ENCODE data around the gene EBP.

EBP gene

GRCh38 chrX:48492293-48492910, 29.2 kb upstream of the EBP start:
- no peaks in the 10 kb centered on the region for H3K4me1 ChIP-seq (ENCODE audit: control insufficient read depth, insufficient read depth, low read length)
- no peak overlapping the region for H3K9ac ChIP-seq (ENCODE audit: low read length in 2 of 2)
- H3K27me3 ChIP-seq (ENCODE audit: control insufficient read depth in 1 of 2, insufficient read depth in 2 of 2, low read length in 2 of 2), result peaks cover 0 to 17% of the 10 kb centered on the region in 2 donors
- H3K4me3 ChIP-seq (ENCODE audit: low read length in 2 of 2), result no peak overlapping the region
- no peak overlapping the region for H3K27ac ChIP-seq (ENCODE audit: low read length)
- H3K9me3 ChIP-seq (ENCODE audit: control insufficient read depth in 2 of 2, low read length in 2 of 2), result no peaks in the 10 kb centered on the region
- H3K36me3 ChIP-seq (ENCODE audit: control insufficient read depth in 2 of 2, insufficient read depth in 2 of 2, low read length in 2 of 2), result no peaks in the 10 kb centered on the region

- no peaks in the 10 kb centered on the region for H3K4me1 ChIP-seq (ENCODE audit: control insufficient read depth, insufficient read depth, low read length)
- H3K36me3 ChIP-seq (ENCODE audit: control insufficient read depth in 2 of 2, insufficient read depth in 2 of 2, low read length in 2 of 2), result no peaks in the 10 kb centered on the region
- H3K4me3 ChIP-seq (ENCODE audit: low read length in 2 of 2), result no peak overlapping the region
- peaks cover 0 to 19% of the 10 kb centered on the region in 2 donors for H3K27me3 ChIP-seq (ENCODE audit: control insufficient read depth in 1 of 2, insufficient read depth in 2 of 2, low read length in 2 of 2)
- no peak overlapping the region for H3K27ac ChIP-seq (ENCODE audit: low read length)
- H3K9ac ChIP-seq (ENCODE audit: low read length in 2 of 2), result no peak overlapping the region
- H3K9me3 ChIP-seq (ENCODE audit: control insufficient read depth in 2 of 2, low read length in 2 of 2), result no peaks in the 10 kb centered on the region
Observed at GRCh38 chrX:48493890-48494364, 27.7 kb upstream of the EBP start.

- Histone ChIP-seq H3K36me3 (ENCODE audit: control insufficient read depth in 2 of 2, insufficient read depth in 2 of 2, low read length in 2 of 2) (no peaks in the 10 kb centered on the region), H3K27ac (ENCODE audit: low read length) (no peak overlapping the region), H3K27me3 (ENCODE audit: control insufficient read depth in 1 of 2, insufficient read depth in 2 of 2, low read length in 2 of 2) (peaks cover 0 to 20% of the 10 kb centered on the region in 2 donors), H3K4me3 (ENCODE audit: low read length in 2 of 2) (no peak overlapping the region), H3K4me1 (ENCODE audit: control insufficient read depth, insufficient read depth, low read length) (no peaks in the 10 kb centered on the region), H3K9ac (ENCODE audit: low read length in 2 of 2) (no peak overlapping the region), H3K9me3 (ENCODE audit: control insufficient read depth in 2 of 2, low read length in 2 of 2) (no peaks in the 10 kb centered on the region)
Observed at GRCh38 chrX:48496660-48497059, 24.9 kb upstream of the EBP start.

- H3K27ac ChIP-seq (ENCODE audit: low read length), result no peak overlapping the region
- H3K9ac ChIP-seq (ENCODE audit: low read length in 2 of 2), result no peak overlapping the region
- no peaks in the 10 kb centered on the region for H3K36me3 ChIP-seq (ENCODE audit: control insufficient read depth in 2 of 2, insufficient read depth in 2 of 2, low read length in 2 of 2)
- no peaks in the 10 kb centered on the region for H3K4me1 ChIP-seq (ENCODE audit: control insufficient read depth, insufficient read depth, low read length)
- H3K4me3 ChIP-seq (ENCODE audit: low read length in 2 of 2), result no peak overlapping the region
- H3K27me3 ChIP-seq (ENCODE audit: control insufficient read depth in 1 of 2, insufficient read depth in 2 of 2, low read length in 2 of 2), result peaks cover 0 to 18% of the 10 kb centered on the region in 2 donors
- H3K9me3 ChIP-seq (ENCODE audit: control insufficient read depth in 2 of 2, low read length in 2 of 2), result no peaks in the 10 kb centered on the region
Observed at GRCh38 chrX:48497871-48498270, 23.7 kb upstream of the EBP start.

GRCh38 chrX:48498374-48498809, 23.2 kb upstream of the EBP start:
- Histone ChIP-seq H3K27ac (ENCODE audit: low read length) (no peak overlapping the region), H3K4me3 (ENCODE audit: low read length in 2 of 2) (no peak overlapping the region), H3K9me3 (ENCODE audit: control insufficient read depth in 2 of 2, low read length in 2 of 2) (no peaks in the 10 kb centered on the region), H3K36me3 (ENCODE audit: control insufficient read depth in 2 of 2, insufficient read depth in 2 of 2, low read length in 2 of 2) (no peaks in the 10 kb centered on the region), H3K9ac (ENCODE audit: low read length in 2 of 2) (no peak overlapping the region), H3K27me3 (ENCODE audit: control insufficient read depth in 1 of 2, insufficient read depth in 2 of 2, low read length in 2 of 2) (peaks cover 0 to 19% of the 10 kb centered on the region in 2 donors), H3K4me1 (ENCODE audit: control insufficient read depth, insufficient read depth, low read length) (no peaks in the 10 kb centered on the region)

GRCh38 chrX:48504261-48504660, 17.3 kb upstream of the EBP start:
- H3K4me3 ChIP-seq (ENCODE audit: low read length in 2 of 2), result no peak overlapping the region
- H3K27ac ChIP-seq (ENCODE audit: low read length), result no peak overlapping the region
- no peak overlapping the region for H3K9ac ChIP-seq (ENCODE audit: low read length in 2 of 2)
- H3K4me1 ChIP-seq (ENCODE audit: control insufficient read depth, insufficient read depth, low read length), result peaks cover under 1% of the 10 kb centered on the region
- no peaks in the 10 kb centered on the region for H3K9me3 ChIP-seq (ENCODE audit: control insufficient read depth in 2 of 2, low read length in 2 of 2)
- peaks cover 0 to 8% of the 10 kb centered on the region in 2 donors for H3K27me3 ChIP-seq (ENCODE audit: control insufficient read depth in 1 of 2, insufficient read depth in 2 of 2, low read length in 2 of 2)
- no peaks in the 10 kb centered on the region for H3K36me3 ChIP-seq (ENCODE audit: control insufficient read depth in 2 of 2, insufficient read depth in 2 of 2, low read length in 2 of 2)

GRCh38 chrX:48505481-48505880, 16.1 kb upstream of the EBP start:
- H3K27ac ChIP-seq (ENCODE audit: low read length), result no peak overlapping the region
- H3K9me3 ChIP-seq (ENCODE audit: control insufficient read depth in 2 of 2, low read length in 2 of 2), result no peaks in the 10 kb centered on the region
- no peak overlapping the region for H3K4me3 ChIP-seq (ENCODE audit: low read length in 2 of 2)
- H3K4me1 ChIP-seq (ENCODE audit: control insufficient read depth, insufficient read depth, low read length), result peaks cover 8% of the 10 kb centered on the region
- H3K9ac ChIP-seq (ENCODE audit: low read length in 2 of 2), result no peak overlapping the region
- peaks cover 0 to 8% of the 10 kb centered on the region in 2 donors for H3K27me3 ChIP-seq (ENCODE audit: control insufficient read depth in 1 of 2, insufficient read depth in 2 of 2, low read length in 2 of 2)
- H3K36me3 ChIP-seq (ENCODE audit: control insufficient read depth in 2 of 2, insufficient read depth in 2 of 2, low read length in 2 of 2), result no peaks in the 10 kb centered on the region

GRCh38 chrX:48507246-48507645, 14.4 kb upstream of the EBP start:
- no peak overlapping the region for H3K4me3 ChIP-seq (ENCODE audit: low read length in 2 of 2)

GRCh38 chrX:48508400-48509244, 13.0 kb upstream of the EBP start, which contains the start of gene PORCN:
Gene PORCN (plus strand): TSS chrX:48508992. CDS start chrX:48509821, 829 bp downstream.
- Histone ChIP-seq H3K27me3 (ENCODE audit: control insufficient read depth in 1 of 2, insufficient read depth in 2 of 2, low read length in 2 of 2) (peaks cover 0 to 7% of the 10 kb centered on the region in 2 donors), H3K4me1 (ENCODE audit: control insufficient read depth, insufficient read depth, low read length) (peaks cover 8% of the 10 kb centered on the region), H3K4me3 (ENCODE audit: low read length in 2 of 2) (peak within 1 kb of the TSS; percentile 79 to 81), H3K9me3 (ENCODE audit: control insufficient read depth in 2 of 2, low read length in 2 of 2) (no peaks in the 10 kb centered on the region), H3K36me3 (ENCODE audit: control insufficient read depth in 2 of 2, insufficient read depth in 2 of 2, low read length in 2 of 2) (no peaks in the 10 kb centered on the region), H3K9ac (ENCODE audit: low read length in 2 of 2) (peak within 1 kb of the TSS; percentile 80 to 86), H3K27ac (ENCODE audit: low read length) (peak within 1 kb of the TSS; percentile 58)

More at GRCh38 chrX:48507246-48507645, 14.4 kb upstream of the EBP start:
- H3K27ac ChIP-seq (ENCODE audit: low read length), result no peak overlapping the region
- no peaks in the 10 kb centered on the region for H3K36me3 ChIP-seq (ENCODE audit: control insufficient read depth in 2 of 2, insufficient read depth in 2 of 2, low read length in 2 of 2)
- no peaks in the 10 kb centered on the region for H3K9me3 ChIP-seq (ENCODE audit: control insufficient read depth in 2 of 2, low read length in 2 of 2)
- peaks cover 8% of the 10 kb centered on the region for H3K4me1 ChIP-seq (ENCODE audit: control insufficient read depth, insufficient read depth, low read length)
- H3K9ac ChIP-seq (ENCODE audit: low read length in 2 of 2), result no peak overlapping the region
- H3K27me3 ChIP-seq (ENCODE audit: control insufficient read depth in 1 of 2, insufficient read depth in 2 of 2, low read length in 2 of 2), result peaks cover 0 to 5% of the 10 kb centered on the region in 2 donors

- peak overlapping the region; percentile 24 for H3K27ac ChIP-seq (ENCODE audit: low read length)
- H3K4me3 ChIP-seq (ENCODE audit: low read length in 2 of 2), result peak overlapping the region; percentile 79 to 81
- peaks cover 0 to 1% of the 10 kb centered on the region in 2 donors for H3K36me3 ChIP-seq (ENCODE audit: control insufficient read depth in 2 of 2, insufficient read depth in 2 of 2, low read length in 2 of 2)
- peak overlapping the region; percentile 80 to 86 for H3K9ac ChIP-seq (ENCODE audit: low read length in 2 of 2)
- peaks cover 0 to 5% of the 10 kb centered on the region in 2 donors for H3K27me3 ChIP-seq (ENCODE audit: control insufficient read depth in 1 of 2, insufficient read depth in 2 of 2, low read length in 2 of 2)
- H3K9me3 ChIP-seq (ENCODE audit: control insufficient read depth in 2 of 2, low read length in 2 of 2), result no peaks in the 10 kb centered on the region
- peaks cover 8% of the 10 kb centered on the region for H3K4me1 ChIP-seq (ENCODE audit: control insufficient read depth, insufficient read depth, low read length)
Observed at GRCh38 chrX:48509245-48509590, 12.4 kb upstream of the EBP start.

Measured in stomach smooth muscle (tissue), 2 donors.